ENCODE data around the gene DIP2C. TPM values are rescaled to one million over a fixed set of nuclear protein-coding genes. Genes with fewer than 3 reads are reported as not detected.
"Not testable (repeated sequence)": the region's sequence is repeated elsewhere in the genome, so short reads cannot be mapped to it uniquely, and the experiment has no call there.

DIP2C gene
- total RNA-seq, 1 donor from 2014 or later = 11.4 TPM

- H3K4me3 ChIP-seq (ENCODE audit: low read depth, low read length) = no peak overlapping the region
- TF ChIP-seq, protein P1, sequence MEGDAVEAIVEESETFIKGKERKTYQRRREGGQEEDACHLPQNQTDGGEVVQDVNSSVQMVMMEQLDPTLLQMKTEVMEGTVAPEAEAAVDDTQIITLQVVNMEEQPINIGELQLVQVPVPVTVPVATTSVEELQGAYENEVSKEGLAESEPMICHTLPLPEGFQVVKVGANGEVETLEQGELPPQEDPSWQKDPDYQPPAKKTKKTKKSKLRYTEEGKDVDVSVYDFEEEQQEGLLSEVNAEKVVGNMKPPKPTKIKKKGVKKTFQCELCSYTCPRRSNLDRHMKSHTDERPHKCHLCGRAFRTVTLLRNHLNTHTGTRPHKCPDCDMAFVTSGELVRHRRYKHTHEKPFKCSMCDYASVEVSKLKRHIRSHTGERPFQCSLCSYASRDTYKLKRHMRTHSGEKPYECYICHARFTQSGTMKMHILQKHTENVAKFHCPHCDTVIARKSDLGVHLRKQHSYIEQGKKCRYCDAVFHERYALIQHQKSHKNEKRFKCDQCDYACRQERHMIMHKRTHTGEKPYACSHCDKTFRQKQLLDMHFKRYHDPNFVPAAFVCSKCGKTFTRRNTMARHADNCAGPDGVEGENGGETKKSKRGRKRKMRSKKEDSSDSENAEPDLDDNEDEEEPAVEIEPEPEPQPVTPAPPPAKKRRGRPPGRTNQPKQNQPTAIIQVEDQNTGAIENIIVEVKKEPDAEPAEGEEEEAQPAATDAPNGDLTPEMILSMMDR (conservative IDR thresholded peaks at IDR 0.05; ENCODE audit: low read depth, low read length) = no peak
- no peak for DNase-seq (ENCODE audit: low read depth)
Observed at GRCh38 chr10:372566-372965, 316.9 kb downstream of the DIP2C start.

GRCh38 chr10:371515-371914 lies 318.0 kb downstream of the DIP2C start:
- H3K4me3 ChIP-seq (ENCODE audit: low read depth, low read length) = no peak overlapping the region
- TF ChIP-seq, protein P1 (conservative IDR thresholded peaks at IDR 0.05; ENCODE audit: low read depth, low read length) = no peak
- no peak for DNase-seq (ENCODE audit: low read depth)

- TF ChIP-seq, protein P1 (conservative IDR thresholded peaks at IDR 0.05; ENCODE audit: low read depth, low read length) = no peak
- no peak for DNase-seq (ENCODE audit: low read depth)
- H3K4me3 ChIP-seq (ENCODE audit: low read depth, low read length) = no peak overlapping the region
Observed at GRCh38 chr10:370449-370825, 319.0 kb downstream of the DIP2C start.

DNA sequence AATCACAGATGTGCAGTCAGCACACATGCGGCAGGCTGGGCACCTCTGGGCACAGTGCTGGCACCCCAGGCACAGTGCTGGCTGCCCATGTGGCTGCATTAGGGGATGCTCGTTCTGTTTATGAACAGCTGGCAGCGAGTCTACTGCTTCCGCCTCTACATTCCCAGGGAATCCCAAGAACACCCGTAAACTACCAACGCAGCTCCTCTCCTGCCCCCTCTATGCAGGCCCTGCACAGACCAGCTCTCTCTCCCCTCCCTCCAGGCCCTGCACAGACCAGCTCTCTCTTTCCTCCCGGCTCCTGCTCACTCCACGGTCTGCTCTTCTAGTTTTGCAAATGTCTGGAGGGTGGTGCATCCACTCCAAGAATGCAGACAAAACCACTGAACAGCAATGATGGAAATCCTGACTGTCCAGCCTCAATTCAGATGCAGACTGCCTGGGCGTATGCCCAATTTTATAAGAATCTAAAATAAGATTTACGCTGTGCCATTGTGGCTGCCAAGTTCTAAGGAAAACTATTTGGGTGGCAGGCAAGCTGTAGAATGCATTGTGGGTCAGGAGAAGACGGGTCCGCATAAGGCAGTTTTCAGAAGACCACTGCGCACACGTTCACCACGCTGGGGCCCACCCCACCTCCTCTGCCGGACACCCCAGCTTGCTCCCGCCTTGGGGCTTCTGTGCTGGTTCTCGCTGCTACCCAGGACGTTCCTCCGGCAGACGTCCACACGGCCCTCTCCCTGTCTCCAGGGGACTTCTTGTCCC lies 319.6 kb downstream of the DIP2C start:
- no peak overlapping the region for H3K4me3 ChIP-seq (ENCODE audit: low read depth, low read length)
- TF ChIP-seq, protein P1 (conservative IDR thresholded peaks at IDR 0.05; ENCODE audit: low read depth, low read length) = no peak
- no peak for DNase-seq (ENCODE audit: low read depth)

DNA sequence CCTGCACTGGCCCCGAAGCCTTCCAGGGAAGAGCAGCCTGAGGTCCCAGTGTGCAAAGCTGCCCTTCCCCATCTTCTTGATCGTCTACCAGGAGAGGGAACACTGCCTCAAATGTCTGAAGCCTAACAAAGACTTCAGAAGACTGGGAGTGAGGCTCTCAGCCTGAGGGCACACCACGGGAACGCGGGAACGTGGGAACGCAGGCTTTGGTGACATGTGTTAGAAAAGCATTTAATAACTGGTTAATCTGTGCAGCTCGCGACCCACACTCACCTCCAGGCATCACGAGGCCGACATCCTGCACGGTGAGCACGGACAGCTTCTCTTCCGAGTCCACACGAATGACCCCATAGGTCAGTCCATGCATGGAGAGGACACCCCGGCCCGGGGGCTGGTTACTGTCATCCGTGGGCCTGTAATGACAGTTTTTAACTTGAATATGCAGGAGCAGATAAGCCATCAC lies 320.2 kb downstream of the DIP2C start:
- TF ChIP-seq, protein P1 (conservative IDR thresholded peaks at IDR 0.05; ENCODE audit: low read depth, low read length) = no peak
- DNase-seq (ENCODE audit: low read depth) = no peak
- H3K4me3 ChIP-seq (ENCODE audit: low read depth, low read length) = no peak overlapping the region

DNA sequence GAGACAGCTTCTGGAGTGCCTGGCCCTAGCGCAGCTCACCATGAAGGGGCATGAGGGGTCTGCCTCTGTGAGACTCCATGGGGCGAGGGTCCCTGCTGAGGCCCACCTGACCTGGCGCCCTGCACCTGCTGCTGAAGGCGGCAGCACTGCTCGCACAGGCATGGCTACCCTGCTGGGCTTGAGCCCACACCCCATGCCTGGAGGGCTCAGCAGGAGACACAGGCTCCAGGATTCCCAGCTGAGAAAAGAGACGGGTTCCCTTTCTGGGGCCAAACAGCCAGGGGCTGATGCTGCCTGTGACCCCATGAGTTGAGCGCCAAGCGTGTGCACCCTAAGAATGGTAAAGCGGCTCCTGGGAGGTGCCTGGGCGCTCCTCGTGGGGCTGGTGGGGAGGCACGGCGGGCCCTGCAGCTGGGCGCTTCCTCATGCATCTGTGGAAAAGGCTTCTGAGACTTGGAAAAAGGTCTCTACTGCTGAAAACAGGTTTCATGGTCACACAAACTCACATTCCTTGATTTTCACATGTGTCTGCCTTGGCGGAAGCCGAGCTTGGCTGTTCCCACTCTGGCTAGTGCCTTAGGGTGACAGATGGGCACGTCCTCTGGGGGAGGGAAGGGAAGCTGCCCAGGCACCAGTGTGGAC lies 320.8 kb downstream of the DIP2C start:
- TF ChIP-seq, protein P1 (conservative IDR thresholded peaks at IDR 0.05; ENCODE audit: low read depth, low read length) = no peak
- DNase-seq (ENCODE audit: low read depth) = no peak
- H3K4me3 ChIP-seq (ENCODE audit: low read depth, low read length) = no peak overlapping the region

DNA sequence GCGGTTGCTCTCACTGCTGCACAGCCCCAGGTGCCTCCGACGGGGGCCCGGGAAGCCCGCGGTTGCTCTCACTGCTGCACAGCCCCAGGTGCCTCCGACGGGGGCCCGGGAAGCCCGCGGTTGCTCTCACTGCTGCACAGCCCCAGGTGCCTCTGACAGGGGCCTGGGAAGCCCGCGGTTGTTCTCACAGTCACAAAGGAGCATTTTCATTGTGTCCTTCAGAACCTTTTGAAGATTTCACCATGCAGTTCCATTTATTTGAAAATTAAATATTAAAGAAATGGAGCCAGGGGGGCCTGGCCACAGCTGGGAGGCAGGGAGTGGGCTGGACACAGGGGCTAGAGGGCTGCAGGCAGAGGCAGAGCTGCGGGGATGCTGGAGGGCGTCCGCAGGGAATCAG lies 321.4 kb downstream of the DIP2C start:
- not testable (repeated sequence) for DNase-seq (ENCODE audit: low read depth)

More for the DNA sequence above, 321.4 kb downstream of the DIP2C start:
- H3K4me3 ChIP-seq (ENCODE audit: low read depth, low read length) = not testable (repeated sequence)
